NCI-H1436 treated with DMSO at 0.1 percent for 48 hours (cell line): ENCODE results near the gene GOLGA5.
"Not testable (repeated sequence)": the region's sequence is repeated elsewhere in the genome, so short reads cannot be mapped to it uniquely, and the experiment has no call there.

Source experiments
- DNase-seq: peaks from one replicate; lab custom pipeline; 2025; lab: John Stamatoyannopoulos, UW

The GOLGA5 gene

GRCh38 chr14:92793709-92794546 is at the start of gene GOLGA5:
Gene GOLGA5 (plus strand): TSS chr14:92794305. CDS start chr14:92797438, 3,133 bp downstream.
- peak; percentile 86 for DNase-seq

- no peak for DNase-seq
Measured at GRCh38 chr14:92747701-92748258, 46.3 kb upstream of the GOLGA5 start.

- peak; percentile 82 for DNase-seq
Measured at GRCh38 chr14:92748259-92749016, 45.7 kb upstream of the GOLGA5 start, which contains the start of gene LGMN. Gene LGMN (minus strand): TSS chr14:92748627. CDS start chr14:92732786, 15,841 bp downstream.

GRCh38 chr14:92750222-92750728 is 43.8 kb upstream of the GOLGA5 start:
- DNase-seq: not testable (repeated sequence)

- DNase-seq: no peak
Measured at GRCh38 chr14:92750994-92751400, 43.1 kb upstream of the GOLGA5 start.

GRCh38 chr14:92751819-92752218 is 42.3 kb upstream of the GOLGA5 start:
- DNase-seq: no peak

- DNase-seq: no peak
Measured at GRCh38 chr14:92753250-92753649, 40.9 kb upstream of the GOLGA5 start.

GRCh38 chr14:92754966-92755365 is 39.1 kb upstream of the GOLGA5 start:
- no peak for DNase-seq

GRCh38 chr14:92755495-92755894 is 38.6 kb upstream of the GOLGA5 start:
- no peak for DNase-seq

GRCh38 chr14:92756446-92756845 is 37.7 kb upstream of the GOLGA5 start:
- DNase-seq: no peak

- no peak for DNase-seq
Measured at GRCh38 chr14:92759300-92759678, 34.8 kb upstream of the GOLGA5 start.

GRCh38 chr14:92759679-92760523 is 34.2 kb upstream of the GOLGA5 start:
- no peak for DNase-seq

- no peak for DNase-seq
Measured at GRCh38 chr14:92760524-92760805, 33.6 kb upstream of the GOLGA5 start.

- DNase-seq: not testable (repeated sequence)
Measured at GRCh38 chr14:92763666-92764631, 30.2 kb upstream of the GOLGA5 start.

- DNase-seq: not testable (repeated sequence)
Measured at GRCh38 chr14:92768236-92768635, 25.9 kb upstream of the GOLGA5 start.

- DNase-seq: no peak
Measured at GRCh38 chr14:92768795-92769194, 25.3 kb upstream of the GOLGA5 start.

- no peak for DNase-seq
Measured at GRCh38 chr14:92770484-92770883, 23.6 kb upstream of the GOLGA5 start.

GRCh38 chr14:92774572-92774971 is 19.5 kb upstream of the GOLGA5 start:
- DNase-seq: no peak

- not testable (repeated sequence) for DNase-seq
Measured at GRCh38 chr14:92775292-92775691, 18.8 kb upstream of the GOLGA5 start.

GRCh38 chr14:92778868-92779565 is 15.1 kb upstream of the GOLGA5 start:
- not testable (repeated sequence) for DNase-seq
